Activated CD4-positive, alpha-beta T cell treated with anti-CD3 and anti-CD28 coated beads, Interleukin-2, Interleukin-6, amounts not matched to agents 100 ng/mL and 50 ng/mL, durations not matched to agents 16 hours and 8 hours (primary cell): ENCODE data around the gene CRYL1.
"Not testable (repeated sequence)": the region's sequence is repeated elsewhere in the genome, so short reads cannot be mapped to it uniquely, and the experiment has no call there.

ENCODE experiments used
- DNase-seq: peaks from one replicate; pipeline ENCODE4 v3.0.0-alpha.2; 2020

CRYL1 gene

DNA sequence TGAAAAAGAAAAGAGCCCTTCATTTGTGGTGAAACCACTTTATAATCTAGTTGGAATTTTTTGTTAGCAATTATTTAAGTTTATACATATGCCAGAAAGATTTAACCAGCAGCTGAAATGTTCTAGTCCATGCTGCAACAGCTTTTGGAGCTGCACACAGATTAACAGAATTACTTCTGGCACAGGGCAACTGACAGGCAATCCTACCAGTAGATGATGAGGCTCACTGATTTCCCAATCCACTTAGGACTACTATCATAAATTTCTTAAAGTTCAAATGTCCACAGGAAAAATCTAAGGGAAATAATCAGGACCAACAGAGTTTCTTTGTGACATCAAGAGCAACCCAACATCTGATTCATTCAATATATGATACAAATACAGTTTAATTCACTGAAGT, 78.8 kb downstream of the CRYL1 start:
- DNase-seq, result no peak

DNA sequence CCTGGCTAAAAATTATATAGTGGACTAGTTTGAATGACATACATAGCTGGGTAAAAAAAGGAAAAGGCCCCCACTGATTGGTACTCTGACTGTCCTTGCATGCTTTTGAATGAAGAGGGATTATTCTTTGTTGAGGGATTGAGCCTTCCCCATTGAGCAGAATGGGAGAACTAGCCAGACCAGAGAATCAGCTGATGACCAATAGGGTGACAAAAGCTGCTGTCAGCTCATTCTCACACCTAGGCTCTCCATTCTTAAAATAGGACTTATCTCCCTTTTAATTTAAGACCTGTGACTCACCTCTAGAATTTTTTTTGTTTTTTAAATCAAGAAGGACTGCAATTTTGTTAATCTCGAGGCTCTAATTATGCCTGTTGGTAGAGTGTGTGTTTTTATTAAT, 79.3 kb downstream of the CRYL1 start:
- no peak for DNase-seq

DNA sequence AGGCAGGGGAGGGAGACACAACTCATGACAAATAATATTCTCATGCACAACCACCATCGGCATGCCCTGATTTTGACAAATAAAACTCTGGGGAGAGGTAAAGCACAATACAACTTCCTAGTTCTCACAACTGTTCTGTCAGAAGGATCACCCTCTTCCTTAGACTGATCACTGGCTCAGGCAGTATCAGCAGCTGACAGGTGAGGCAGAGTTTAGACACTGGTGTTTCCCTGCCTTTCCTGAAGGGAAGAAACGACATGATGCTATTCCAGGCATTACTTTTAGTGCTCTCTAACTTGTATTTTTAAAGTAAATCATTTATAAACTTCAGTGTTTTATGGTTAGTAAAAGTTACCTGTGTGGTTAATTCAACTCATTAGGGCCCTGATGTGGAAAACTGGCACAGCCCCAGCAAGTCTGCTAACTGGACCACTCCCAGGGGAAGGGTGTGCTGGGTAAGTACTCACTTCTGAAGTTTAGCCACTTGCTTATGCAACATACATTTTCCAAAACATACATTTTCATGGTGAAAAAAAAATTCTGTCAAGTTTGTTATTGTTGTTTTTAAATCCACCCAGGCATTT, 82.8 kb downstream of the CRYL1 start:
- no peak for DNase-seq

DNA sequence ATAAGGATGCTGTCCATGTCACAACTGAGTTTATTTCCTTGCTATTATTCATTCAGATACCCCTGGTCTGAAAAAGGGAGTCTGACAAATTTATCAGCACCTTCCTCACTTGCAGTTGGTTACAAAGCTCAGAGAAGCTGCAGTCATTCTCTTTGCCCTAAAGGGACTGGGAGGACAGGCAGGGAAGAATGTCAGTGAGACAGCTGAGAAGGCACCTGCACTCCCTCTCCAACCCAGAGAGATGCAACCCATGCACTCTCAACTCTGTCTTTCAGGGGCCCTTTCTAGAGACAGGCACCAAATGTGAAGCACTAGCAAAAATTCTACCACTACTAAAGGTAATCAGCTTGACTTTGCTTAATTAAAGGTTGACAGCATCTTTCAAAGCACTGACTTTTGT, 83.3 kb downstream of the CRYL1 start:
- no peak for DNase-seq

DNA sequence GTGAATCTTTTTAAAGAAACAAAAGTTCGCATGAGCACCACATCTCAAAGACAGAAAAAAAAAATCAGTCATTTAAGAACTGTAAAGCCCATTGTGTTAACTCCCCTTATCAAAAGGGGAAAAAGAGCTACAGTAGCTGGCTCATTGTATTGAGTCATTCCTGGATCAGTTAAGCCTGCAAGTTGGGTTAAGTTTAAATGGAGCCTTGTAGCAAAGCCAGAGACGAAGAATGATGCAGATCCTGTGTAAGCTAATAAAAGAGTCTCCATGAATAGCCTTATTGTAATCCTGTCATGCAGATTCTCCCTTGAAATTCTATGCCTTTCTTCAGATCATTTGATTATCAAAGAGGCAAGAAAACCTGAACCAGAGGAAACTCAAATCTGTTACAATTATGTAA, 83.8 kb downstream of the CRYL1 start:
- DNase-seq, result peak; percentile 37

DNA sequence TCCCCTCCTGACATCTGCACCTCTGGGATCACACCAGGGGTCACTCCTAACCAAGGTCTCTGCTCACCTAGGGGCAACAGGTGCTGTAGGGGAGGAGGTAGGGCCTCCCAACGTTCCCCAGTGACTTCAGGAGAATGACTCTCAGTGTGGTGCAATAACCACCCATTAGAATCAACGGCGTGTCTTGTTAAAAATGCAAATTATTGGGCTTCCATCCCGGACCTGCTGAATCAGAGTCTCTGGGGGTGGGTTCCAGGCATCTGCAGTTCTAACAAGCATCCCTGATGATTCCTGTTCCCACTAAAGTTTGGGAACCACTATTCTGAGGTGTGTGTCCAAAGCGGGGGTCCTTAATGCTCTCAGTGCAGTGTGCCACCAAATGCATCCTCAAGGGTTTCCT, 84.6 kb downstream of the CRYL1 start:
- no peak for DNase-seq

DNA sequence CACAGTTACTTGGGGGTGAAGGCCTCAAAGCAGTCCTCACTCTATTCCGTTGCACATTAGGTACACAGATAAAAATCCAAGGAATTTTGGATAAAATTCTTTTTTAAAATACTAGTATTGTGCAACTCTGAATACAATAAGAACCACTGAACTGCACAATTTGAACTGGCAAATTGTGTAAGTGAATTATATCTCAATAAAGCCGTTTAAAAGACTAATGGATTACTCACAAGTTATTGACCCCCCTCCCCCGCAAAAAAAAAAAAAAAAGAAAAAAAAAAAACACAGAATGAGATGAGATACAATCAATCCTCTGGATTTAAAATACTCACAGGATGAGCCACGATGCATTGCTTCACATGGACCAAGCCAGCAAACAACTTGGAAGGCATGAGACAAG, 86.4 kb downstream of the CRYL1 start:
- no peak for DNase-seq

DNA sequence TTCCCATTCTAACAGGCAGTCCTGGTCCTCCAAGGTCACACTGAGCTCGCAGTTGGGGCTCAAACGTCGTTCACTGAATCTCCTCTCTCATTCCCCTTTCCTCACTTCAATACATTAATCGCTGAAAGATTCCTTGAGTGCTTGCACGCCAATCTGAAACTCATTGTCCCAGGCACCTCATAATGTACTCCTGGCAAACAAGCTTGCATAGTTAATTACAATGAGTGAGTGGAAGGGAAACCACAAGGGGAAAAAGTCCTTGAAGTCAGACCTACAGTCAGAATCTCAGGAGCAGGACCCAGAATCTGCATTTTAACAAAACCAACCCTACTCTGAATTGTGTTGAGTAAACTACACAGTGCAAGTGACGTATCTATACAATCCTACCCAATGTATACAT, 86.9 kb downstream of the CRYL1 start:
- no peak for DNase-seq

DNA sequence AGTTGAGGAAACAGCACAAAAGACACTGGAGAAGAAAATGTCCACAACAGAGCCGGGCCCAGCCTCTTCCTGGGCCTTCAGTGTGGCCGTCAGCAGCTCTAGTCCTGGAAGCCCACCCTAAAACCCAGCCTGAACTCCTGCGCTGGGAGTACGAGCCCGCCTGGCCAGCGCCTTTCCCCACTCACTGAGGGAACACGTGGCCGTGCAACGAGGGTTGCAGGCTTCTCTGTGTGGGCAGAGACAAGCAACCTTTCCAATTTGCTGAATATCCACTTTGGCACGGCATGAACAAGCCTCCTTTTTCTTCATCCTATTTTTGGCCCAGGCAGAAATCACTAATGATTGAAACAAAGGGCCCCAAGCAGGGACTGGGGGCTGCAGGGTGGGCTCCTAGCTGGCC, 89.2 kb downstream of the CRYL1 start:
- DNase-seq, result no peak

DNA sequence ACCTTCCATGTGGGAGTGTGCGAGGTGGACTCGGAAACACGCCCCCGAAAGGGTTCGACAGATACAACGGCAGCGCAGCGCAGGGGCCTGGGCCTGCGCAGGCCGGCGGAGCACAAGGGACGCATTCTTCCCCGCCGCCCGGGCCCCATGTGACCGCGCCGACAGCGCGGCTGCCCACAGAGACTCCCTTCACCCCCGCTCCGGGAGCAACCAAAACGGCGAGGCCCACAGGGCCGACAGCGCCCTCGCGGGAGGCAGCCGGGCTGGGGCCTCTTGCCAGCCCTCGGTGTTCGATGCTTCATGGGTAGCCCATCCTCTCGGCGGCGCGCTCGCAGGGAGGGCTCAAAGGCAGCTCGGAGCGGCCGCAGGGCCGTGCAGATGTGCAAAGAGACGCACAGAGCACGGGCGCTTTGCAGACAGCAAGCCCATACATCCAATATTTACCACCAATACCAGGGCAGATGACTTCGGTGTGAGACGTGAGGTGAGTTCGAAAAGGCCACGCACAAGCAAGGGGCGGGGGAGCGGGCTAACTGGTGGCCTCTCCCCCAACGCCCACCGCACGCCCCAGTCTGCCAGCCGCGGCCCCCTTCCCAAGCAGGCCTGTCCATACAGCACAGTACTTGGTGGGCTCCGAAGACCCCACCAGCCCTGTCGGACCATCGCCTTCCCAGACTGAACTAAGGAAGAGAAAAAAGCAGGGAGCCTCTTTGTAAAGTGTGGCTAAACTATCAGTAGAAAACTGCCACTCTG, 89.9 kb downstream of the CRYL1 start:
- DNase-seq, result no peak

DNA sequence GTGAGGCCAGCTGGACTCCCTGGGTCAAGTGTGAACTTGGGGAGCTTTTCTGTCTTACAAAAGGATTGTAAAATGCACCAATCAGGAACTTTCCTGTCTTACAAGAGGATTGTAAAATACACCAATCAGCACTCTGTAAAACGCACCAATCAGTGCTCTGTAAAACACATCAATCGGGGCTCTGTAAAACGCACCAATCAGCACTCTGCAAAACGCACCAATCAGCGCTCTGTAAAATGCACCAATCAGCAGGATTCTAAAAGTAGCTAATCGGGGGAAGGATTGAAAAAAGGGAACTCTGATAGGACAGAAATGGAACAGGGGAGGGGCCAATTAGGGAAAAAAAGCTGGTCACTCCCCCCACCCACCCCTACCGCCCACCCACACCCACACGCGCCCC, 91.4 kb downstream of the CRYL1 start:
- not testable (repeated sequence) for DNase-seq

DNA sequence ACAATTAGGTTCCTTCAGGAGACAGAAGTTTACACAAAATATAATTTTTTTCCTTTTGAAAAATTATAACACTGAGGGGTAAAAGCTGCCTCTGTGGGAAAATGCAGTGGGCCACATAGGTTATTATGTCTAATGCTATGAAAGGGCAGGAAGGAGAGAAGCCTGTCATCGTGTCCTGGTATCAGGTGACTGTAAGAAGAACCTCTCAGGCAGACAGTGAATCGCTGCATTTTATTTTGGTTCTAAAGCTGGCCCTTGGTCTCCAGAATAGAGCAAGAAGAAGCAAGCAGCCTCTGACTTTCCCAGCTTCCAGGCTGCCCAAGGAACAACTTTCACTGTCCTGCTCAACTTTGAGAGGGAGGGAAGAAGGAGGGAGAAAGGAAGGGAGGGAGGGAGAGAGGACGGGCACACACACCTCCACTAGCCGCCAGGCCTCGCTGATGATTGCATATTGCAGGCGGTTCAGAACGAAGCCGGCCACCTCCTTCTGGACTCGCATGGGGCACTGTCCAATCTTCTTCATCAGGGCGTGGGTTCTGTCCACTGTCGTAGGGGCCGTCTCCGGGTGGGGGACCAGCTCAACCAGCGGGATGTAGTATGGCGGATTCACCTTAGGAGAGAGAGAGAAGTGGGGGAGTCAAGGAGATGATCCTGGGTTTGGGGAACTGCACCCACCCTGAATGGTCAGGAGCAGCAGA, 93.8 kb downstream of the CRYL1 start:
- DNase-seq, result no peak

DNA sequence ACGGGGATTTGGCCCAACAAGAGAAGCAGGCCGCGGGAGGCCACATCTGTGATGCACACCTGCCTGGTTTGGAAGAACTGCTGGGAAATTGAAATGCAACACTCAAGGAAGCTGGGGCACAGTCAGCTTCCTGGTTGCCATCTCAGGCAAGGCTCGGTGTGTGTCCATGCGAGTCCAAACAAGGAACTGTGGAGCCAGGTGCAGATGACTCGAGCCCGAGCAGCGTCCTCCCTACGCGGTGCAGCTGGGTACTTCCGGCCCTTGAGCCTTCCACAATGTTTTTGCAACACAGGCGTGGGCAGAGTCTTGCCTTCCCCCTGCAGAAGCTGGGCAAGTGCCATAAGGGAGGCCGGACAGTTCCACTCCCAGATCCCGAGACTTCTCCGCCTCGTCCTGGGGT, 94.6 kb downstream of the CRYL1 start:
- DNase-seq, result no peak

DNA sequence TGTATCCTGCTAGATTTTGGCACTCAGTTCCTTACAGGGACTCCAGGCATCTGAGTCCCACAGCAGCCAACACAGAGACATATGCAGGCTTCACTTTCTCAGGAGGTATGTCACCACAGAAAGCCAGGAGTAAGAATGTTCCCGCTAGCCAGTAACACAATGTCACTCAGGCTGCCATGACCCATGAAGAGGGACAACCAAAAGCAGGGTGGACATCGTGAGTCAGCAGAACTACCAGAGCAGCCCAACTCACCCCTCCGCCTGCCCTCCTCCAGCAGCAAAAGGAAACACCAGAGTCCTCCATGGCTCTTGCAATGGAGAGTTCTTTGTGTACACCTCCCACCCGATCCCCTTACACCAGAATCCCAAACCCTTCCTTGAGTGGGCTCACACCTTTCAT, 95.4 kb downstream of the CRYL1 start:
- DNase-seq, result no peak

DNA sequence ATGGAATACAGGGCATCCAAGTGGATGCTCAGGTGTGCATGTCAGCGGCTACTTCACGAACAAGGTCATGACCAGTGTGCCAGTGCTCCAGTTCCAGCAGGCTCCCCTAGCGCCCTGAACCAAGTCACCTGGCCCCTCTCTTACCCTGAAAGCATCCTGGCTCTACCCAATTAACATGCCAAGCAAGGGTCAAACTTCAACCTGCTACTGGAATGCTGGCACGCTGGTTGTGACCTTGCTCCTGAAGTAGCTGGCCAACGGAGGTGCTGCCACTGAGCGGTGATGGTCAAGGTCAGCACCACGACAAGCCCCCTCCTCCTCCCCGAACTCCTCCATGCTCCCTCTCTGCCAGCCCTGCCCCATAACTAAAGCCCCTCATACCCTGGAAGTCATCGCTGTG, 96.0 kb downstream of the CRYL1 start:
- DNase-seq, result no peak

DNA sequence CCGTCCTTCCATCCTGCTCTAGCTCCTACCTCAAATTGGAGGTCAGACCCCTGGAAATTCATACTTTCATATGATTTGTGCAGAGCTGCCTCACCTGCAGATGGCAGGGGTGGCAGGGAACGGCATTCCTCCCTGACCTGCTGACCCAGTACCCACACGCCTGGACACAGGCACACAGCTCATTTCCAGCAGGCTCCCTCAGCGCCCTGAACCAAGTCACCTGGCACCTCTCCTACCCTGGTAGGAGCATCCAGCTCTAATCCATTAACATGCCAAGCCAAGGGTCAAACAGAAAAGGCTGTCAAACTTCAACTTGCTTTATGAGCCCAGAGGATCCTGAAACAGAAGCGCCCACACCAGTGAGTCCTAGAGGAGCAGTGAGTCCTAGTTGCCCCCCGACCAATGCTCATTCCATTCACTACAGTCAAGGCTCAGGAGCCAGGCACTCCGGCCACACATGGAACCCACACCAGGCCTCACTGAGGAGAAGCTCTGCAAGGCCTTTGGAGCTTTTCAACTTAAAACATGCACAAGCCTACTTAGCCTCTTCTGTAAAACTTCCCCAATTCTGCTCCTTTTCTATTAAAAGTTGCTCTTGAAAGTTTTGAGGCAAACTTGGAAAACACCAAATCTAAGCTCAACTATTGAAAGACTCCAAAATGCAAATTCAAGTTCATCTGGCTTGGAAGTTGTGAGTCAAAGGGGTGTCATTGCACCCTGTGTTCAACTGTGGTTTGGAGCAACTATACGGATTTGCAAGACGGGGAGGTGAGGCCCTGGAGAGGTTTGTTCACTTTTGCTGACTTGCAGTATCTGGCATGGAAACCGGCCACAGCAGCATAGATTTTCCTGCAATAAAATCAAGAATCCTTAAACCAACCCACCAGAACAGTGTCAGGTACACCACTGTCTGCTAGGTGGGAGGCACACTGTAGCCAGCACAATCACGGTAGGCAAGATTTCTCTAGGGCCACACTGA, 96.7 kb downstream of the CRYL1 start:
- no peak for DNase-seq

DNA sequence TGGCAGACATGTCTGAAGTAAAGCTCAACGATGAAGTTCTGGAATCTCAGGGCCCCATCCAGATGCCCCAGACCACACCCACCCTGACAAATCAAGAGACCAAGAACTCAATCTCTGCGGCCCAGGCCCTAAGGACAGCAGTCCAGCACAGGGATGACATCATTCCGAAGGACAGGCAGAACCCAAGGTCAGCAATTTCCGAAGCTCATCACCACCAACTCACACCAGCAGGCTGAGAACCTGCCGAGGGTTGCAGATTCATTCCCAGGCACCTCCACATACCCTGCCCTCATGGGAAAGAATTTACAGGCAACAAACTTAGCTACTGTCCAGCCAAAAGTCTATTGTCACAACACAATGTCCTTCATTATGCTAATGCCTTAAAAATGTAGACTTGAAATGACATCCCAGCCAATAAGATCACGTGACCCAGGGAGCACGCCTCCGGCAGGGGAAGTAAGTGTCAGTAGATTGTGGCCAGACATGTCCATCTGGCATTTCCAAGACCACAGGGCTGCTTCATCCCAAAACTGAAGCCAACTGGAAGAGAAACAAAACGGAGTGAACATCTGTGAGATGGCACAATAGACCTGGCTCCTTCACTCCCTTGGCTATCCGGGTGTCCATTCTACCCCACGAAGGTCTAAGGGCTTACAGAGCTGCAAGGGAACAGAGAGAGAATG, 98.8 kb downstream of the CRYL1 start:
- no peak for DNase-seq

DNA sequence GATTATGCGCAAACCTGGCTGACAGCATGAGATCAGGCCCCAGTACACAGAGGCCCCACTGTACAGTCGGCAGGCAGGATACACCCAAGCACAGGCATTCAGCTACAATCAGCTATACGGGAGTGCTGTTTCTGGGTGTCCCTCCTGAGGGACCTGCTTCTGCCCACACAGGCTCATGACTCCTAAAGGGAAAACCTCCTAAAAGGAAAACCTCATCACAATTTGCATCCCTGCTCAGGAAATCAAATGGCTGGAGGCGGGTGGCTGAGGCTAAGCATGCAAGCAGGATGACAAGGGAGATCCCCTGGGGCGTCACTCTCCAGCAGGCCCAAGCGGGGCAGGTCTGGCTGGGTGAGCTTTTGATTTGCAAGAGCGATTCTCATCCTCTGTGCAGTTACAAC, 99.8 kb downstream of the CRYL1 start:
- DNase-seq, result no peak

DNA sequence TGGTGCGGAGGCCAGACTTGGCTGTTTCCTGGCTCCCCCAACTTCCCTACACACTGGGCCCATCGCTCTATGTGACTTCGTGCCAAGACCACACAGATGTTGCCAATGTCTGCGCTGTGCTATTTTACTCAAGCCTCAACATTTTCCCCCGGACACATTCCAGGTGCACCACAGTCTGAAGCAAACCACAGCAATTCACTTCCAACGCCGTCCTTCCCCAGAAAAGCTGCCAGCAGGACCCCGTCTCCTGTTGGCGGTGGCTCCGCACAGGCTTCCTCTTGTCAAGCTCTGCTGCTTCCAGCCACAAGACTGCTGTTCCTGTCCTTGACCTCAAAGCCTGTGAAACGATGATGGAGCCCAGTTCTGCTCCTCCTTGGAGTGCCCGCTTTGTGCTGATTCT, 100.7 kb downstream of the CRYL1 start:
- DNase-seq, result no peak

DNA sequence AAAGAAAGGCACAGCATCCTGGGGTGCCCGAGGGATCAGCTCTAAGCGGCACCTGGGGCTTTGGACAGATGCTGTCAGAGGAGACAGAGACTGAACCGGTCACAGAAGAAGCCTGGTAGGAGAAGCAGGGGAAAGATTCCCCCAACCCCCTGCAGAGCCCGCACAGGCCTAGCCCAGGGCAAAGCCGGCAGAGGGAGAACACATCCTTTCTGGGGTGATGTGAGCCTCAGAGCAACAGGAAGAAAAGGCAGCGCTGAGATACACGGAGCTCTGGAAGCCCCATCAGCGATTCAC, 101.2 kb downstream of the CRYL1 start:
- DNase-seq, result no peak

DNA sequence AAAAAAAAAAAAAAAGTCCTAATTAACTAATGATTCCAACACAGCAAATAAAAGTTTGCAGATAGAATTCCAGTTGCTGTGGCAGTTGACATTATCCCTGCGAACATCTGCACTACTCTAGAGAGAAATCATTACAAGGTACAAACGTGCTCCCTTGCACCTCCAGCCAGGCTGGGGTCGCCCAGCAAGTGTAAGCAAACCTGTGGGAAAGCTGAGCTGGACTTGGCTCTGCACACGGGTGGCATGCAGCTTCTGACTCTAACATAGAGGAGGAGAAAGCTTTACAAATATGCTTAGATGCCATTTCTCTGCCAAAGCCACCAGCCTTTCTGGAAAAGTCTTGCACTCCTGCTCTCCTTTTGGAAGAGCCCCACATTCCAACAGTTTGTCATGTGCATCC, 103.3 kb downstream of the CRYL1 start:
- DNase-seq, result no peak

DNA sequence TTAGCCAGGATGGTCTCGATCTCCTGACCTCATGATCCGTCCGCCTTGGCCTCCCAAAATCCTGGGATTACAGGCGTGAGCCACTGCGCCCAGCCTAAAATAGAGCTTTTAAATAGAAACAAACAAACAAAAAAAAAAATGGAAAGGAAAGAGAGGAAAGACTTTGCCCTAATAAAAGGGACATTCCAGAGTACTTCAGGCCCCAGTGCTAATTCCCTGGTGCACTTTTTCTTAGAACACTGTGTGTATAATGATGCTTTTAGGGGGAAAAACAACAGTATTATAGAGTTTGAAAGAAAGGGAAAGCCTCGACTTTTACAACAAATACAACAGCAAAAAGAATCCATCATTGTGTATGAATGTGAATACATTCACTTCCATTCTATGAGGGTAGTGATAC, 104.7 kb downstream of the CRYL1 start:
- no peak for DNase-seq

DNA sequence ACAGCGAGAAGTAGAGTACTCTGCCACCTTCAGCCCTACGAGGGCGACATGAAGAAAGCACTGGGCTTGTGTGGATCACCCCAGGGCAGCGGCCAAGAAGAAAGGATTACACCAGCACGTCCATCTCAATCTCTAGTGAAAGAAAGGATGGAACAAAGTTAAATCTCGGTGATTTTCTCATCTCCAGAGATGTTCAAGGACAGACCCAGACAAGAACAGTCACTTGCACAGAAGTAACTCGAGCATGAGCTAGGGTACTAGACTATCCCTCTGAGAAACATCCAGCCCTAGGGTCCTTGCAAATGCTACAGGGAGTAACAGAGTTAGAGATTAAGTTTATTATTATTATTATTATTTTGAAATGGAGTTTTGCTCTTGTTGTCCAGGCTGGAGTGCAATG, 106.7 kb downstream of the CRYL1 start:
- DNase-seq, result no peak
